GM20000 (cell line): Measurements from ENCODE around the gene PPARA.
"Not testable (repeated sequence)": the region's sequence is repeated elsewhere in the genome, so short reads cannot be mapped to it uniquely, and the experiment has no call there.

Experiments
- DNase-seq: peaks from one replicate; pipeline ENCODE4 v3.0.0; 2012; ENCODE audit warnings: low spot score
- CTCF ChIP-seq: IDR thresholded peaks from 2 replicates; pipeline ENCODE4 v1.5.1; 2012; ENCODE audit warnings: mild to moderate bottlenecking, control low read depth; ENCODE audit errors: extremely low read depth, missing control alignments

PPARA gene

DNA sequence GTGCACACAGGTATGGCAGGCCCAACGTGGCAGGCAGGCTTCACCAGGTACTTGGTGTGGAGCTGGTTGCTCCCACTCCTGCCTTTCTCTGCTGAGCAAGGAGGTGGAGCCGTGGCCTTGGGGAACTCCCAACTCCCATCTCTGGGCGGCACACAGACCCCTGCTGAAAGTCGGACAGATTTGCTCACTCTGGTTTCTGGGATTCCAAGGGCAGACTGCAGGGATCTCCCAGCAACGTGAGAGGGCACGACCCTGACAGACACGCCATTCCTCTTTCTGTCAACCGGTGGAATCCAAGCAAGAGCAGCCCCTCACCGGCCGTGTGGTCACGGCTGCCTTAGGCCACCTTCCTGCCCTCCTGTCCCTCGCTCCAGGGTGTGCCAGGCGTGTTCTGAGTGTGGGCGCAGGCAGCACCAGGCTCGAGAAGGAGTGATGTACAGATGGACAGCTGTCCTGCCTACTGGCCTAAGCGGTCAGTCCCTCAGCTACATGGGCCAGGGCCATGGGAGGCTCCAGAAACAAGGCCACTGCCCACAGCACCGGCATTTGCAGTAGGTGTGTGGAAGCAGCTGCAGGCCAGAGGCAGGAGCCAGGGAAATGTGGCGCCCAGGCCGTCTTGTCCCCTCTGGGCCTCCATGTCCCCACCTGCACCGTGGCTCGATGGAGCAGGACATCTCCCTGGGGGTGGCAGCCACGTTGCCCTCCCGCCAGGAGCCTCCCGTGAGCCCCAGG lies 13.7 kb upstream of the PPARA start:
- no peak for DNase-seq
- TF ChIP-seq CTCF: no peak

GRCh38 chr22:46137218-46137766 lies 13.0 kb upstream of the PPARA start:
- DNase-seq: no peak
- TF ChIP-seq CTCF: no peak

GRCh38 chr22:46138058-46138797 lies 12.1 kb upstream of the PPARA start:
- DNase-seq: no peak
- no peak for TF ChIP-seq CTCF

DNA sequence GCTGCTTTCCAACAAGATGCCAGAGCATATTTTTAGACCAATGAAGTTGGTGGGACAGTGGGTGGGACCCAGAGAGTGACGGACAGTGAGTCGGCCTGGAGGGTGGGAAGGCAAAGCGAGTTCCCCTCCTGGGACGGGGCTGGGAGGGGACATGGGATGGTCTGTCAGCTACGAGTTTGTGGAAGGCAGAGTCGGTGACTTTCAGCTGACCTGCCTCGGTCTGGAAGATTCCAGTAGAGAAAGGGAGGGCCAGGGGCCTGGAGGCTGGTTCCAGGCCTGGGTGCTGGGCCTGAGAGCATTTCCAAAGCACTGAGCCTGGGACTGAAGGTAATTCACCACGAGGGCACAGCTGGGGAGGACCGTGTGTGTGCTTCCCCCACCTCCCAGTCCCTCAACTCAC lies 10.9 kb upstream of the PPARA start:
- not testable (repeated sequence) for DNase-seq

- no peak for TF ChIP-seq CTCF
Measured at GRCh38 chr22:46139895-46140350, 10.4 kb upstream of the PPARA start.

DNA sequence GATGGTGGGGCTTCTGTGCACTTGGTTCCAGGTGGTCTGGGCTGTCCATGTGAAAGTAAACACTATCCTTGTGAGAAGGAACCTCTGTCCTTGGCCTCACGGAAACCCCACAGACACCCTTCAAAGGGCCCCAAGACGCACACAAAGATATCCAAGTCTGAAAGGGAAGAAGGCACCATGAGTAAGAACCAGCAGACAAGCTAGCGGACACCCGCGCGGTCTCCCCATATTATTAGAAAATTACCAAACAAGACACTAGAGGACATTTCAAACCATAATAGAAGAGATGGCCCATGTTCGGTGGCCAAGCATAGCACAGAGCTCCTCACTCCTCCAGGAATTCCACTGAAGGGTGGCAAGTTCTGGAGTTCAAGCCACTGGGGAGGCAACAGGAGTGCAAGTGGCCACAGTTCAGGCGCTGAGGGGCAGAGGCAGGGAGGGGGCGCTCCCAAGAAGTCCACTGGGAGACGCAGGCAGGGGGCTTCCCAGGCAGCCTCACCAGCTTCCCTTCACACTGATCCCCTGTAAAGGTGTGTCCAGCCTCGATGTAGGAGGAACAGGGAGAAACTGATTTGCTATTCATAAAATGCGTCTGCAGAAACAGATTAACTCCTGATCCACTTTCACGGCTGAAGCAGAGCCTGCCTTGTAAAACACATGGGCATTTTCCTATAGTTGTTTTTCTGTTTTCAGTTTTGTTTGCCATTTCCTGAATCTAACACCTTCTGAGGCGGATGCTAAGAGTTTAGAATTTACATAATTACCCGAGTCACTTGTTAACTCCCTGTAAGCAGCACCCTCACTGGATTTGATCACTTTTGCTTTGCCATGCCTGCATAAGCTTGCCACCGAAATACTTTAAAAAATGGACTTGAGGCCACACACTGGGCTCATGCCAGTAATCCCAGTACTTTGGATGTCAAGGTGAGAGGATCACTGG lies 9.1 kb upstream of the PPARA start:
- no peak for DNase-seq
- no peak for TF ChIP-seq CTCF

More at GRCh38 chr22:46139895-46140350, 10.4 kb upstream of the PPARA start:
- no peak for DNase-seq

- no peak for DNase-seq
- no peak for TF ChIP-seq CTCF
Measured at GRCh38 chr22:46142548-46143490, 7.5 kb upstream of the PPARA start.
